Motor neuron (in vitro differentiated cells): Measurements from ENCODE around the gene KIR3DL3. TPM values are rescaled to one million over a fixed set of nuclear protein-coding genes. Genes with fewer than 3 reads are reported as not detected.
"Not testable (repeated sequence)": the region's sequence is repeated elsewhere in the genome, so short reads cannot be mapped to it uniquely, and the experiment has no call there.

Experiments used
- ATAC-seq, 8 experiments: fragments of 200-7000 bp; cut with Tn5 transposase; replicated peaks in 6 of 8; 2 replicates each; pipeline ENCODE4 v1.8.0; 2021; ENCODE audit warnings: mild to moderate bottlenecking in 8 of 8, moderate library complexity in 8 of 8
- H3K27ac ChIP-seq, 2 donors: fragments of 250-450 bp; sonication (Bioruptor Pico); 2 replicates each; pipeline ENCODE4 v1.9.0; 2021; ENCODE audit warnings: antibody characterized with exemption in 2 of 2, mild to moderate bottlenecking in 2 of 2, moderate library complexity in 1 of 2
- H3K4me1 ChIP-seq, 2 donors: fragments of 250-450 bp; sonication (Bioruptor Pico); replicated peaks in 1 of 2; 2 replicates each; pipeline ENCODE4 v1.6.1; 2021; ENCODE audit warnings: antibody characterized with exemption in 2 of 2, mild to moderate bottlenecking in 2 of 2, moderate library complexity in 1 of 2
- H3K4me3 ChIP-seq, 5 donors: fragments of 250-450 bp; sonication (Bioruptor Pico); 2 replicates each; pipeline ENCODE4 v1.9.0; 2021; ENCODE audit warnings: antibody characterized with exemption in 5 of 5, mild to moderate bottlenecking in 5 of 5, moderate library complexity in 4 of 5
- WGBS, 10 experiments: fragments of 450-650 bp; shearing (Covaris generic); methylation state at CpG; one replicate each; pipeline ENCODE4 v1.0.0; 2022; 5-methylcytosine and 5-hydroxymethylcytosine counted together
- in situ Hi-C, 9 experiments: fragments of 400-800 bp; cut with MboI; loops; one replicate each; pipeline ENCODE4 v1.15.0; 2021; ENCODE audit warnings: low sequenced_read_pairs in 9 of 9, low pct_unique_long_range_greater_than_20kb in 2 of 9; ENCODE audit not compliant: unreplicated experiment in 9 of 9
- total RNA-seq, 8 experiments: library from RNA; unstranded; fragments of 300-600 nt; gene quantifications; 2 replicates each; pipeline versions ENCODE4 v1.2.3 to v1.2.4, GENCODE V29; 2022

KIR3DL3 gene
- total RNA-seq, 8 experiments from 2014 or later, result 0.18 TPM; not detected in 7

- ATAC-seq, result no peak
- Histone ChIP-seq H3K4me3 (no peak overlapping the region), H3K27ac (no peak overlapping the region), H3K4me1 (no peaks in the 10 kb centered on the region)
- 13 to 45% (median 21%) methylated on average over 2 to 12 of the region's 13 CpGs; no CpG with 5 or more reads in 1 of the 10 experiments for WGBS, 10 experiments
- in situ Hi-C loops, result no loop called here
Measured at GRCh38 chr19:54739587-54740497, 15.6 kb downstream of the KIR3DL3 start.

GRCh38 chr19:54741950-54742349 lies 17.7 kb downstream of the KIR3DL3 start:
- H3K27ac ChIP-seq, H3K4me3 ChIP-seq, in situ Hi-C loops, ATAC-seq, H3K4me1 ChIP-seq: not testable (repeated sequence)
- WGBS, 10 experiments, result 0 to 80% (median 10%) methylated on average over 1 to 3 of the region's 5 CpGs; no CpG with 5 or more reads in 3 of the 10 experiments

GRCh38 chr19:54744080-54744479 lies 19.8 kb downstream of the KIR3DL3 start:
- ATAC-seq, in situ Hi-C loops: not testable (repeated sequence)
- 0 to 36% (median 5%) methylated on average over 1 to 5 of the region's 5 CpGs; no CpG with 5 or more reads in 6 of the 10 experiments for WGBS, 10 experiments

GRCh38 chr19:54747614-54748322 lies 23.5 kb downstream of the KIR3DL3 start:
- H3K27ac ChIP-seq, ATAC-seq, H3K4me3 ChIP-seq, H3K4me1 ChIP-seq, in situ Hi-C loops: not testable (repeated sequence)
- WGBS, 10 experiments, result no CpG with 5 or more reads among the region's 9 CpGs

More at GRCh38 chr19:54744080-54744479, 19.8 kb downstream of the KIR3DL3 start:
- H3K4me1 ChIP-seq, H3K27ac ChIP-seq, H3K4me3 ChIP-seq: not testable (repeated sequence)

GRCh38 chr19:54750276-54750675 lies 26.0 kb downstream of the KIR3DL3 start:
- WGBS, 10 experiments, result 0 to 24% (median 7%) methylated on average over 1 to 4 of the region's 6 CpGs; no CpG with 5 or more reads in 6 of the 10 experiments
- H3K27ac ChIP-seq, H3K4me3 ChIP-seq, ATAC-seq, in situ Hi-C loops, H3K4me1 ChIP-seq: not testable (repeated sequence)

- H3K4me1 ChIP-seq, in situ Hi-C loops, ATAC-seq, H3K4me3 ChIP-seq, H3K27ac ChIP-seq: not testable (repeated sequence)
- WGBS, 10 experiments, result 40% methylated on average over 4 of the region's 12 CpGs; no CpG with 5 or more reads in 9 of the 10 experiments
Measured at GRCh38 chr19:54756204-54757110, 32.2 kb downstream of the KIR3DL3 start.

GRCh38 chr19:54758577-54758976 lies 34.3 kb downstream of the KIR3DL3 start:
- H3K4me3 ChIP-seq, ATAC-seq, H3K4me1 ChIP-seq, in situ Hi-C loops, H3K27ac ChIP-seq: not testable (repeated sequence)
- WGBS, 10 experiments, result 0% methylated on average over 1 of the region's 6 CpGs; no CpG with 5 or more reads in 8 of the 10 experiments

GRCh38 chr19:54764219-54764618 lies 40.0 kb downstream of the KIR3DL3 start:
- H3K4me1 ChIP-seq, H3K4me3 ChIP-seq, ATAC-seq, in situ Hi-C loops, H3K27ac ChIP-seq: not testable (repeated sequence)
- 0 to 67% (median 33%) methylated on average over 1 to 6 of the region's 8 CpGs; no CpG with 5 or more reads in 7 of the 10 experiments for WGBS, 10 experiments

GRCh38 chr19:54766464-54766863 lies 42.2 kb downstream of the KIR3DL3 start:
- H3K27ac ChIP-seq, H3K4me3 ChIP-seq, H3K4me1 ChIP-seq, in situ Hi-C loops, ATAC-seq: not testable (repeated sequence)
- 8% methylated on average over 2 of the region's 4 CpGs; no CpG with 5 or more reads in 9 of the 10 experiments for WGBS, 10 experiments

- WGBS, 10 experiments, result 40 to 90% (median 77%) methylated on average over 1 to 10 of the region's 15 CpGs; no CpG with 5 or more reads in 6 of the 10 experiments
- H3K27ac ChIP-seq, in situ Hi-C loops, H3K4me1 ChIP-seq, H3K4me3 ChIP-seq, ATAC-seq: not testable (repeated sequence)
Measured at GRCh38 chr19:54769646-54770045, 45.4 kb downstream of the KIR3DL3 start, which contains the start of gene KIR2DL1. TSS of gene KIR2DL1 (plus strand) at chr19:54769793. CDS start at chr19:54769851, 58 bp downstream.

GRCh38 chr19:54770511-54770910 lies 46.3 kb downstream of the KIR3DL3 start:
- H3K27ac ChIP-seq, H3K4me3 ChIP-seq, in situ Hi-C loops, ATAC-seq, H3K4me1 ChIP-seq: not testable (repeated sequence)
- WGBS, 10 experiments, result 0 to 93% (median 44%) methylated on average over 1 to 3 of the region's 4 CpGs; no CpG with 5 or more reads in 4 of the 10 experiments
